ENCODE results near the gene CNGB1.

DNA sequence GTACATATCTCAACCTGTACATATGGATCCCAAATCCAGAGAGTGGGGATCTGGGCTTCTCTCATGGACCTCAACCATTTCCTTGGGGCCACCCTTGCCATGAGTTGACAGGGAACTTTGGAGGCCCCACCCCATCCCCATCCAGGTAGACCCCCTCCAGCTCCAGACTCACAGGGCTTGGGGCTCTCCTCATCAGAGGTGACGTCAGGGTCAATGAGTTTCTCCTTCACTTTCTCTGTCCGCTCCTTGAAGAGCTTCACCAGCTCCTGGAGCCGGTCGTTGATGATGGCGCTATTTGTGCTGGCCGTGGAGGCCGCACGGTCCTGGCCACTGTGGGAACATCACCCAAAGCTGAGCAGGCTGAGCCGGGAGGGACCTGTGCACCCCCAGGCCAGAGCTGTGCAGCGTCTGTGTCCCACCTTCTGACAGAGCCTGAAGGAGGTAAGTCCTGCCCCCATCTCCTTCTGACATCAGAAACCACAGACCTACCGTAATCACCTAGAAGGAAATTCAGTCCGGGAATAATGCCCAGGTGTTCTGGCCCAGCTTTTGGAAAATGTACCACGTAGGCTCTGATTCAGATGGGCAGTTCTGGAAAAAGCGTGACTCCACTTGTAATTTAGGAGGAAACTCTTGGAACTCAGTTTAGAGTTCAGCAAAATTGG lies 50.6 kb downstream of the CNGB1 start:
- TF ChIP-seq, protein P1, sequence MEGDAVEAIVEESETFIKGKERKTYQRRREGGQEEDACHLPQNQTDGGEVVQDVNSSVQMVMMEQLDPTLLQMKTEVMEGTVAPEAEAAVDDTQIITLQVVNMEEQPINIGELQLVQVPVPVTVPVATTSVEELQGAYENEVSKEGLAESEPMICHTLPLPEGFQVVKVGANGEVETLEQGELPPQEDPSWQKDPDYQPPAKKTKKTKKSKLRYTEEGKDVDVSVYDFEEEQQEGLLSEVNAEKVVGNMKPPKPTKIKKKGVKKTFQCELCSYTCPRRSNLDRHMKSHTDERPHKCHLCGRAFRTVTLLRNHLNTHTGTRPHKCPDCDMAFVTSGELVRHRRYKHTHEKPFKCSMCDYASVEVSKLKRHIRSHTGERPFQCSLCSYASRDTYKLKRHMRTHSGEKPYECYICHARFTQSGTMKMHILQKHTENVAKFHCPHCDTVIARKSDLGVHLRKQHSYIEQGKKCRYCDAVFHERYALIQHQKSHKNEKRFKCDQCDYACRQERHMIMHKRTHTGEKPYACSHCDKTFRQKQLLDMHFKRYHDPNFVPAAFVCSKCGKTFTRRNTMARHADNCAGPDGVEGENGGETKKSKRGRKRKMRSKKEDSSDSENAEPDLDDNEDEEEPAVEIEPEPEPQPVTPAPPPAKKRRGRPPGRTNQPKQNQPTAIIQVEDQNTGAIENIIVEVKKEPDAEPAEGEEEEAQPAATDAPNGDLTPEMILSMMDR (IDR thresholded peaks at IDR 0.05 in 2 of 3, conservative IDR thresholded peaks at IDR 0.05 in 1 of 3; ENCODE audit: borderline replicate concordance in 1 of 3, insufficient read depth in 1 of 3, low read depth in 2 of 3, low read length in 2 of 3), result no peak
- TF ChIP-seq POLR2AphosphoS5 (IDR thresholded peaks at IDR 0.05; ENCODE audit: low read depth, low read length) (no peak), ZBTB33 (IDR thresholded peaks at IDR 0.05; ENCODE audit: extremely low read depth, insufficient replicate concordance, low read length) (no peak), POLR2A (IDR thresholded peaks at IDR 0.05; ENCODE audit: borderline replicate concordance, extremely low read depth, insufficient read depth, insufficient read length) (no peak), SP1 (IDR thresholded peaks at IDR 0.05; ENCODE audit: low read depth) (no peak), YY1 (IDR thresholded peaks at IDR 0.05; ENCODE audit: extremely low read depth, insufficient replicate concordance, low read depth, low read length) (no peak)
- TF ChIP-seq, protein P2, sequence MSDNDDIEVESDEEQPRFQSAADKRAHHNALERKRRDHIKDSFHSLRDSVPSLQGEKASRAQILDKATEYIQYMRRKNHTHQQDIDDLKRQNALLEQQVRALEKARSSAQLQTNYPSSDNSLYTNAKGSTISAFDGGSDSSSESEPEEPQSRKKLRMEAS (IDR thresholded peaks at IDR 0.05), result no peak

All from HCT116 (cell line).